Astrocyte of the spinal cord (primary cell): ENCODE measurements around the gene SLC25A25.
A peak's percentile ranks its signal among the peaks of the same experiment; 100 is the strongest.

Source experiments
- DNase-seq: peaks from one replicate; pipeline ENCODE4 v3.0.0; 2011; ENCODE audit warnings: low read depth, low spot score
- H3K4me3 ChIP-seq: 2 replicates; pipeline ENCODE4 v1.5.1; 2011; ENCODE audit warnings: low read depth, mild to moderate bottlenecking, low read length, moderate library complexity
- in situ Hi-C: cut with HindIII; loops from 2 replicates; pipeline ENCODE4 v1.10.0; 2017; ENCODE audit warnings: low sequenced_read_pairs
- TF ChIP-seq, protein P1 (sequence below): IDR thresholded peaks from 2 replicates; pipeline ENCODE4 v1.5.1; 2012; ENCODE audit warnings: low read depth, mild to moderate bottlenecking, low read length, inconsistent platforms

The SLC25A25 gene

DNA sequence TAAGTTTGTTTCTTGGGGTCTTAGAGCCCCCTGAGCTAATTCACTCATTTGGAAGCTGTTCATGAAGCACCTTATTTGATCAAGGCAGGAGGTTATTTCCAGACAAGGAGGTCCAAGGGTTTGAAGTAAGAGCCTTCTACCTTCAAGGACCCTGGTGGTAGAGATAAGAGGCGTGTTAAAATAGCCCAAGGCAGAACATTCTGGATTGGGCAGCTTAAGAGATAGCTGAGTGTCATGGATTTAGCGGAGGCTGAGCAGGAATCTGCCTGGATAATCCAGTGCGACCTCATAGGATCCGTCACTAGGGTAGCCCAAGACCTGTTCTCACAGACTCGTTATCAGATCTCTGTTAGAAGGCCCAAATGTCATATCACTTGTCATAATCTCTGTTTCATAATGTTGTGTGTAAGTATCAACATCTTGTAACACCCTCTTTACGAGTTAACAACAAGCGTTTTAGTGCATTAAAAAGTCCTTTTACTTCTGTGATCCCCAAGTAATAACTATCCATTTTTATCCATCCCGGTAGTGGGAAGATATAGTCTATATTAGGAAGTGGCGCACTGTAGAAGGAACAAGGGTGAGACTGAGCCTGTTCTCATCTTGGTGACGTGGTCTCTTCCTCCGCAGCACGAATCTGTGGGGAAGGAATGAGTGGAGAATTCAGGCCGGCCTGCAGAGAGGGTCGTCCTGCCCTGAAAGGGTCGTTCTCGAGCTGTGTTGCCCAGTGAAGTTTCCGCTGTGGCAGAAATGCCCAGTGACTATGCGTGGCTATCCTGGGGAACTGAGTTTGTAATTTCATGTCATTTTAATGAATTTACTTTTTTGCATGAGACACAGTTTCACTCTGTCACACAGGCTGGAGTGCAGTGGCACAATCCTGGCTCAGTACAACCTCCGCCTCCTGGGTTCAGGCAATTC is 28.8 kb downstream of the SLC25A25 start:
- no peak overlapping the region for H3K4me3 ChIP-seq
- DNase-seq: no peak
- TF ChIP-seq, protein P1, sequence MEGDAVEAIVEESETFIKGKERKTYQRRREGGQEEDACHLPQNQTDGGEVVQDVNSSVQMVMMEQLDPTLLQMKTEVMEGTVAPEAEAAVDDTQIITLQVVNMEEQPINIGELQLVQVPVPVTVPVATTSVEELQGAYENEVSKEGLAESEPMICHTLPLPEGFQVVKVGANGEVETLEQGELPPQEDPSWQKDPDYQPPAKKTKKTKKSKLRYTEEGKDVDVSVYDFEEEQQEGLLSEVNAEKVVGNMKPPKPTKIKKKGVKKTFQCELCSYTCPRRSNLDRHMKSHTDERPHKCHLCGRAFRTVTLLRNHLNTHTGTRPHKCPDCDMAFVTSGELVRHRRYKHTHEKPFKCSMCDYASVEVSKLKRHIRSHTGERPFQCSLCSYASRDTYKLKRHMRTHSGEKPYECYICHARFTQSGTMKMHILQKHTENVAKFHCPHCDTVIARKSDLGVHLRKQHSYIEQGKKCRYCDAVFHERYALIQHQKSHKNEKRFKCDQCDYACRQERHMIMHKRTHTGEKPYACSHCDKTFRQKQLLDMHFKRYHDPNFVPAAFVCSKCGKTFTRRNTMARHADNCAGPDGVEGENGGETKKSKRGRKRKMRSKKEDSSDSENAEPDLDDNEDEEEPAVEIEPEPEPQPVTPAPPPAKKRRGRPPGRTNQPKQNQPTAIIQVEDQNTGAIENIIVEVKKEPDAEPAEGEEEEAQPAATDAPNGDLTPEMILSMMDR: no peak
- in situ Hi-C loops: no loop called here

DNA sequence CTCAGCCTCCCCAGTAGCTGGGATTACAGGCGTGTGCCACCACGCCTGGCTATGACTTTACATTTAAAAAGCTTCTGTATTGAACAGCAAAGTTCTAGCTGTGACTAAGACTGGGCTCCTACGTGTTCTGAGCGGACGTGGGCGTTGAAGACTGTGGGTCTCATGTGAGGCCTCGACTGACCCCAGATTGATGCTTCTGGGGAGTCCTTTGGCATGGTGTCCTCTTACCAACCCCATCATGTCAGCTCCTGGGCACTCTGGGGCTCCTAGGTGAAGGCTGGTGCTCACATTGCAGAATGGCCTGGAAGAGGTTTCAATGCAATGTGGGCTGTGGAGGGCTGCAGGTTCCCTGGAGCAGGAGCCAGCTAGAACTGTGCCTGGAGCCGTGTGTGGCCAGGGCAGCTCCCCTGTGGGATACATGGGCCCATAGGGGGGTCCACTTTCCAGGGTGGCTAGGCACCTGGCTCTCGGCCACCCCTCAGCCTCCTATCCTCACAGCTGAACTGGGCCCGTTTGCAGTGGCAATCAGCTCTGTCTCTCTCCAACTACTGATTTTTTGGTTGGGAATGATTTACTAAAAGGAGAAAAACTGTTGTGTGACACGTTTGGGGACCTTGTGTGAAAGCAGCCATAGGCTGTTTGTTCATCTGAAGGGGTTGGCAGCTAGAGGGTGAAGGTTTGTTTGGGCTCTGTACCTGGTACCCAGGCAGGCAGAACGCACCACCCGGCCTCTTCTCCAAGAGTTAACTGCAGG is 29.7 kb downstream of the SLC25A25 start:
- TF ChIP-seq, protein P1: no peak
- no peak overlapping the region for H3K4me3 ChIP-seq
- no peak for DNase-seq
- in situ Hi-C loops: no loop called here

DNA sequence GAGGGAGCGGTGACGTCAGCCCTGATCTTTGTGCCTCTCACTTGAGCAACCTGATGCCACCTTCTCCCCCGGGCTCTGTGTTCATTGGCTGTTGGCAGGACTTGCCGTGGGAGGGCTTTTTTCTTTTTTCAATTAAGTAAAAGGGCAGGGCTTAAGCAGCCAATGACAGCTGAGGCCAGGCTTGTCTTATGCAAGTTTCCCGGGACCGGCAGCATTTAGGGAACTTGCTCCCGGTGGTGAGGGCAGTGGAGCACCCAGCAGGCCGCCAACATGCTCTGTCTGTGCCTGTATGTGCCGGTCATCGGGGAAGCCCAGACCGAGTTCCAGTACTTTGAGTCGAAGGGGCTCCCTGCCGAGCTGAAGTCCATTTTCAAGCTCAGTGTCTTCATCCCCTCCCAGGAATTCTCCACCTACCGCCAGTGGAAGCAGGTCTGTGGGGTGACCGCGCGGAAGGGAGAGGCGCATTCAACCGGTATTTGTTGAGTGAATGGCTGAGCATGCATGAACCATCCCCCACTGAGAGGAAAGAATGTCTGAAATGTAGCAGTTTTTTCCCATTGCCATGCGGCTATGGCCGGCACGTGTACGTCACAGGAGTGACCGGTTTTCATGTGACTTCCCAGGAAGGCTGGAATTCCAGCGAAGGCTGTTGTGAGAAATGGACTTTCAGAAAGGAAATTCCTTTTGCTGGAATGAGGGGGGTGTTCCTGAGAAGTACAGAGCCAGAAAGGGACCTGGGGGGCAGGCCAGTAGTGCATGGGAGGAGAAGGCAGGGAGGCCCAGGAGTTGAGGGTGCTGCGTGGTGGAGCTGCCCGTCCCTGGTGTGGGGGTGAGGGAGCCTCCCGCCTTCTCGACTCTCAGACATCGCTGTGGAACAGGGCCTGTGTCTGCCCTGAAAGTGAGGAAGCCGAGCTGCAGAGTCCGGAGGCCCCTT is 30.5 kb downstream of the SLC25A25 start:
- peak; percentile 98 for DNase-seq
- TF ChIP-seq, protein P1: no peak
- in situ Hi-C loops: no loop called here
- peak overlapping the region; percentile 45 for H3K4me3 ChIP-seq

DNA sequence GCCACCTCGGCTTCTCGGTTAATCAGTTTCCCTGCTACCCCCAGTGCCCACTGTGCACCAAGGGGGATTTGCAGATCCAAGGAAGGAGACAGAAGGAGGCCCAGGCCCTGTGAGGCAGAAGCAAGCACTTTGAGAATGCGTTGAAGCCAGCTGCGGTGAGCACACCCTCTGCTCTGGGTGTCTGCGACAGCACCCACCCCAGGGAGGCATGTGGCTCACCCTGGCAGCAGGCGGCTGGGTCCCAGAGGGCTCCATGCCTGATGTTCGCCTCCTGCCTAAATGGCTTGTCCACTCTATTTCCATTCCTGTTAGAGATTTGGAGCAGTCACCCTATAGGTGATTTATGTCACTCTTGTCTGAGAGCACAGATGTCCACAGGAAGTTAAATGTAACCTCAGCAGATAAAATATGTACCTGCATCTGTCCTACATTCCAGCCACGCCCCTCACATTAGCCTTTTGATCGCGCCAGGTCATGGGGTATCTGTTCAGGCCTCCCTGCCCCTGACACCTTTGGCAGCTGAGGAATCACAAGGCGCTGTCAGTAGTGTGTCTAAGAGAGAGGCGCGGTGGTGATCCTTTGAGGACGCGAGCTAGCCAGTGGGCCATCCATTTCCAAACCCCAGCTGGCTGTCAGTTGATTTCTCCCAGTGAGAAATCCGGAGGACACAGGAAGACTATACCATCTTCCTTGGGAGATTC is 31.3 kb downstream of the SLC25A25 start:
- DNase-seq: no peak
- H3K4me3 ChIP-seq: peak overlapping the region; percentile 45
- TF ChIP-seq, protein P1: no peak
- in situ Hi-C loops: no loop called here

DNA sequence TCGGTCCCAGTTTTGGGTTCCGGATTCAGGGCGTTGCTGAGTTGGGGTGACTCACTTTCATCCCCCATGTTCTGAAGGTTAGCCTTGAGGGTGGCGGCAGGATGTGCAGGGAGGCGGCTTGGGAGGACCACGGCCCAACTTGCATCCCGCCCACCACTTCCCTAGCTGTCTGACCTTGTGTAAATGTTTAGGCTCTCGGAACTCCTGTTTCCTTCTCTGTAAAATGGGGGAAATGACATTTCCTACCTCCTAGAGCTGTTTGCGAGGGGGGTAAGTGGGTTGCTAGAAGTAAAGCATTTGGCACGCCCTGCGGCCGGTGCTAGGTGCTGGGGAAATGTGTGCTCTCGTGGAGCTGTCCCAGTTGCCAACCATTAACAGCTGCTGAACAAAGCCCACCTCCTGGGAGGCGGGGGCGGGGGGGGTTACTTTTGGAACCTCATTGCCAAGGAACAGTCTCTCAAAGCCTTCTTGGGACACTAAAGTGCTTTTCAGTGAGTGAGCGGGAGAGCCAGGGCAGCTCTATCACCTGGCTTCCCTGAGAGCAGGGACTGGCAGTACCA is 32.0 kb downstream of the SLC25A25 start:
- peak overlapping the region; percentile 45 for H3K4me3 ChIP-seq
- in situ Hi-C loops: no loop called here
- TF ChIP-seq, protein P1: no peak
- DNase-seq: no peak
